HEK293T (cell line): Measurements from ENCODE around the gene RPN1.

Experiments used
- CTCF ChIA-PET: fragments of 350-600 bp; formaldehyde crosslinking; extraction: SDS; loops from one replicate; lab custom pipeline; 2021; ENCODE audit warnings: antibody characterized with exemption, inconsistent platforms; lab: Yijun Ruan, JAX
- POLR2A ChIA-PET: fragments of 350-600 bp; formaldehyde crosslinking; extraction: SDS; loops from one replicate; lab custom pipeline; 2020; ENCODE audit warnings: antibody characterized with exemption, inconsistent platforms; lab: Yijun Ruan, JAX
- DNase-seq: peaks from one replicate; pipeline ENCODE4 v3.0.0; 2012; ENCODE audit warnings: mixed read lengths; ENCODE audit errors: extremely low spot score
- ARNT ChIP-seq: fragments of 450-650 bp; IDR thresholded peaks from 2 replicates; pipeline ENCODE4 v1.6.1; 2017; ENCODE audit warnings: mild to moderate bottlenecking
- BHLHE40 ChIP-seq: fragments of 450-650 bp; IDR thresholded peaks from 2 replicates; pipeline ENCODE4 v1.6.1; 2016; ENCODE audit warnings: mild to moderate bottlenecking, moderate library complexity, borderline replicate concordance
- CTBP1 ChIP-seq: fragments of 450-650 bp; IDR thresholded peaks from 2 replicates; pipeline ENCODE4 v1.6.1; 2016; ENCODE audit warnings: borderline replicate concordance
- ELF4 ChIP-seq: fragments of 450-650 bp; IDR thresholded peaks from 2 replicates; pipeline ENCODE4 v1.6.1; 2017; ENCODE audit warnings: antibody characterized with exemption
- FOXA1 ChIP-seq: fragments of 450-650 bp; IDR thresholded peaks from 2 replicates; pipeline ENCODE4 v1.6.1; 2016; ENCODE audit warnings: mild to moderate bottlenecking
- FOXK2 ChIP-seq: fragments of 450-650 bp; IDR thresholded peaks from 2 replicates; pipeline ENCODE4 v1.6.1; 2016; ENCODE audit warnings: mild to moderate bottlenecking
- FOXM1 ChIP-seq: fragments of 450-650 bp; IDR thresholded peaks from 2 replicates; pipeline ENCODE4 v1.6.1; 2017; ENCODE audit warnings: mild to moderate bottlenecking, borderline replicate concordance
- HDGF ChIP-seq: fragments of 450-650 bp; IDR thresholded peaks from 2 replicates; pipeline ENCODE4 v1.6.1; 2017; ENCODE audit warnings: antibody characterized with exemption, borderline replicate concordance
- L3MBTL2 ChIP-seq: fragments of 450-650 bp; conservative IDR thresholded peaks from 2 replicates; pipeline ENCODE4 v1.6.1; 2016; ENCODE audit warnings: mild to moderate bottlenecking
- LEF1 ChIP-seq: fragments of 450-650 bp; IDR thresholded peaks from 2 replicates; pipeline ENCODE4 v1.6.1; 2017; ENCODE audit warnings: mild to moderate bottlenecking, borderline replicate concordance
- NFRKB ChIP-seq: fragments of 450-650 bp; IDR thresholded peaks from 2 replicates; pipeline ENCODE4 v1.6.1; 2016; ENCODE audit warnings: mild to moderate bottlenecking, moderate library complexity
- SP1 ChIP-seq: fragments of 450-650 bp; IDR thresholded peaks from 2 replicates; pipeline ENCODE4 v1.6.1; 2017
- SUZ12 ChIP-seq: fragments of 450-650 bp; IDR thresholded peaks from 2 replicates; pipeline ENCODE4 v1.6.1; 2016; ENCODE audit warnings: mild to moderate bottlenecking
- TARDBP ChIP-seq: fragments of 450-650 bp; IDR thresholded peaks from 2 replicates; pipeline ENCODE4 v1.6.1; 2016
- ZNF384 ChIP-seq: fragments of 450-650 bp; IDR thresholded peaks from 2 replicates; pipeline ENCODE4 v1.6.1; 2016
- TF ChIP-seq, protein P1 (sequence below): fragments of 450-650 bp; IDR thresholded peaks from 2 replicates; pipeline ENCODE4 v1.6.1; 2016

The RPN1 gene

DNA sequence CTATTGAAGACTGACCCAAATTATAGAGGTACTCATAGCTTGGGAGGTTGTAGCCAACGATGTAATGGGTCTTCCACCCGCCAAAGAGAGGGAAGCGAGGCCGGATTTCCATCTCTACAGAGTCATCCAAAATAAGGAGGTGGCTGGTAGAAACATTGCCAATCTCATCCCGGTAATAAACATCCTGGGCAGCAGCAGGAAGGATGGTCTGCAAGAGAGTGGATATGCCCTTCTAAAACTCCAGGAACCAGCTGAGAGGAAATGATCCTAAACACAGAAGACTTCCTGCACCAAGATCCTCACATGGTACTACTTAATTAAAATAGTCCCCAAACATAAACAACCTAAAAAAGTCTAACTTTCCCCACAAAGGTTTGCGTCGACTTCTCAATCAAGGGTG lies 20.7 kb downstream of the RPN1 start:
- TF ChIP-seq L3MBTL2, result no peak
- no peak for TF ChIP-seq SP1
- TF ChIP-seq, protein P1, sequence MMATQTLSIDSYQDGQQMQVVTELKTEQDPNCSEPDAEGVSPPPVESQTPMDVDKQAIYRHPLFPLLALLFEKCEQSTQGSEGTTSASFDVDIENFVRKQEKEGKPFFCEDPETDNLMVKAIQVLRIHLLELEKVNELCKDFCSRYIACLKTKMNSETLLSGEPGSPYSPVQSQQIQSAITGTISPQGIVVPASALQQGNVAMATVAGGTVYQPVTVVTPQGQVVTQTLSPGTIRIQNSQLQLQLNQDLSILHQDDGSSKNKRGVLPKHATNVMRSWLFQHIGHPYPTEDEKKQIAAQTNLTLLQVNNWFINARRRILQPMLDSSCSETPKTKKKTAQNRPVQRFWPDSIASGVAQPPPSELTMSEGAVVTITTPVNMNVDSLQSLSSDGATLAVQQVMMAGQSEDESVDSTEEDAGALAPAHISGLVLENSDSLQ, result no peak
- no peak for TF ChIP-seq LEF1
- no peak for DNase-seq
- CTCF ChIA-PET, result no interaction called here
- POLR2A ChIA-PET, result no interaction called here

DNA sequence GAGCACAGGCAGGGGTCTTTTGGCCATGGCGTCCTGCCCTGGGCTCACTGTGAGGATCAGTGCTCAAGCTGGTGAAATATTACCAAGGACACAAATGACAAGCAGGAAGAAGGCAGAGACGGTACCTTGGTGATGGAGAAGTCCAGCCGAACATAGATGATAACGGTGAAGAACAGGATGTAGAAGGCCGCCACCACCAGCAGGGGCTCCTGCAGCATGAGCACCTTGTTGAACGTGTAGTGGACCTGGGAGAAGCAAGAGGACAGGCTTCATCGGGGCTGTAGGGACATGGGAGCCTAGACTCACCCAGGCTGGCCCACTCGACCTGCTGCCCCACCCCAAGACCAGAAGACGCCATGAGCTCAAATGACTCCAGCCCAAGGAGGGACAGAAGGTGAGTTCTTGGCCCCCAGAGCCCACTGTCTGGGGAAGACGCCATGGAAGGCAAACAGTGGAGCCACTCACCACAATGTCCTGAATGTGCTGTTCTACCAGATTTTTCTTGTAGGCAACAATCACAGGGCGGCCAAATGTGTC lies 25.1 kb downstream of the RPN1 start:
- ChIA-PET POLR2A (no interaction called here), CTCF (interaction anchor here (1.1 kb wide), 1 partner anchor 55 kb away, joined by 3 read pairs; no protein-coding TSS in a partner anchor)
- DNase-seq, result no peak

DNA sequence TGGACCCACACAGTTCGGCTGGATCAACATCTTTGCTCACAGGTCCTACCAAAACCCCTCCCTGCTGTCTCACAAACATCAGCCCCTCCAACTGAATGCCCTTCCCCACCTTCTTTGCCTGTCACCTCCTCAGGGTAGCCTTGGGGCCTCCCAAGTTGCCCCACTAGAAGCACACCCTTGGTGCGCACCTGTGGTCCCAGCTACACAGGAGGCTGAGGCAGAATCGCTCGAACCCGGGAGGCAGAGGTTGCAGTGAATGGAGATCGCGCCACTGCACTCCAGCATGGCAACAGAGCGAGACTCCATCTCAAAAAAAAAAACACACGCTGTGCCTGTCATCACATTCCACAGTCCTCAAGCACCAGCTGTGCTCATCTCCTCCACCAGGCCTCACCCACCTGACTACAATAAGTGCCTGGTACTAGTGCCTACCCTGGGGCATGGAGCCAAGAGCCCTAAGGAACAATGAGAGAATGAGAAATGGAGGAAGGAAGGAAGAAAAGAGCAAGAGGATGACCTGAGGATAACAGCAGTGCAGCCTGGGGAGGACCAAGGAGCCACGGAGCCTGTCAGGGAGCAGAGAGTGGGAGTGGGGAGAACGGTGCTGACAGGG lies 26.0 kb downstream of the RPN1 start:
- ChIA-PET CTCF (no interaction called here), POLR2A (no interaction called here)
- TF ChIP-seq NFRKB (no peak), ARNT (no peak), LEF1 (no peak), FOXA1 (no peak), FOXK2 (no peak), FOXM1 (no peak), BHLHE40 (no peak), SUZ12 (no peak), HDGF (no peak), CTBP1 (no peak), ZNF384 (no peak), ELF4 (no peak), L3MBTL2 (no peak), SP1 (no peak), TARDBP (no peak)
- TF ChIP-seq, protein P1, result no peak

More for the DNA sequence above, 25.1 kb downstream of the RPN1 start:
- TF ChIP-seq FOXK2 (no peak), L3MBTL2 (no peak), NFRKB (no peak), LEF1 (no peak), FOXA1 (no peak), TARDBP (no peak), ZNF384 (no peak), SUZ12 (no peak), HDGF (no peak), SP1 (no peak), ARNT (no peak), ELF4 (no peak), FOXM1 (no peak), BHLHE40 (no peak), CTBP1 (no peak)
- TF ChIP-seq, protein P1, result no peak

DNA sequence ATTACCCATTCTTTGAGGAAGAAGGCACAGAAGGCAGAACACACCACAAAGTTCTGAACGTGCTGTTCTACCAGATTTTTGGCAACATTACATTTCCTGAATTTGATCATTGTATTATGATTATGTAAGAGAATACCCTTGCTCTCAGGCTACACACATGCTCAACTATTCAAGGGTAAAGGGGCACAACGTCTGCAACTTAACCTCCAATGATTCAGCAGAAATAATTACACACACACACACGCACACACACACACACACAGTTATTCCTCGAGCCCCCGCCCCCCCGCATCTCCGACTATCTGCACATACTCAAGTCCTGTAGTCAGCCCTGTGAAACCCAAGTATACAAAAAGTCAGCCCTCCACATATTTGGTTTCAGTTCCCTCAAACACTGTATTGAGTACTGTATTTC lies 26.8 kb downstream of the RPN1 start:
- no peak for DNase-seq
- ChIA-PET POLR2A (no interaction called here), CTCF (no interaction called here)
- TF ChIP-seq HDGF, result no peak
- TF ChIP-seq, protein P1, result no peak
- no peak for TF ChIP-seq SUZ12
- no peak for TF ChIP-seq ZNF384
- TF ChIP-seq BHLHE40, result no peak
- no peak for TF ChIP-seq SP1
- no peak for TF ChIP-seq FOXM1
- TF ChIP-seq LEF1, result no peak
- TF ChIP-seq L3MBTL2, result no peak
- no peak for TF ChIP-seq CTBP1
- no peak for TF ChIP-seq TARDBP
- no peak for TF ChIP-seq ELF4
- no peak for TF ChIP-seq FOXK2
- no peak for TF ChIP-seq NFRKB
- no peak for TF ChIP-seq FOXA1
- TF ChIP-seq ARNT, result no peak

More for the DNA sequence above, 26.0 kb downstream of the RPN1 start:
- no peak for DNase-seq

DNA sequence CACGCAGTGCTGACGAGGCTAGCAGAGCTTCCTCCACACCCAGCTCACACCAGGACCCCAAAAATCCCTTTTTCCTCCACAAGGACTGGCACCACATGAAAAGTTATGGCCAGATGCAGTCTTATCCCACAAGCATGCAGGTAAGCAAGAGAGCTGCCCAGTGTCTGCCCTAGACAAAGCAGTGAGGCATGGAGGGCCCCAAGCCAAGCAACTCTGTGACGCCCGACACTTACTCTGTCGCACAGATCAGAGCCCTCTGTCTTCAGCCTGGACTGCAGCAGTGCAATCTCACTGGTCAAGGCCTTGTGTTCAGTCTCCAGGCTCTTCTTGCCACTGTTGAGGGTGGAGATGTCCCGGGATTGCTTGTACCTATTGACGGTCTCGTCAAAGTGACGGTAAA lies 28.7 kb downstream of the RPN1 start:
- ChIA-PET POLR2A (no interaction called here), CTCF (interaction anchor here (0.8 kb wide), 1 partner anchor 375 kb away, joined by 3 read pairs; no protein-coding TSS in a partner anchor)
- DNase-seq, result no peak
- TF ChIP-seq ZNF384 (no peak), NFRKB (no peak), FOXA1 (no peak), ELF4 (no peak), BHLHE40 (no peak), LEF1 (no peak), ARNT (no peak), L3MBTL2 (no peak), HDGF (no peak), FOXK2 (no peak), CTBP1 (no peak)
- TF ChIP-seq, protein P1, result no peak
